OCI-LY1 (cell line): ENCODE data around the gene NRIP1.

Source experiments
- CTCF ChIP-seq: fragments of 200-600 bp; sonication (generic), shearing (Covaris generic); IDR thresholded peaks from 2 replicates; pipeline ENCODE4 v1.5.1; 2017; ENCODE audit warnings: mild to moderate bottlenecking, antibody characterized with exemption, low read length, moderate library complexity, mixed read lengths
- EZH2 ChIP-seq: fragments of 200-600 bp; sonication (generic), shearing (Covaris generic); IDR thresholded peaks from 2 replicates; pipeline ENCODE4 v1.8.0; 2017; ENCODE audit warnings: borderline replicate concordance, mixed run types, mild to moderate bottlenecking, antibody characterized with exemption, low read length, moderate library complexity, mixed read lengths

GRCh38 chr21:14979264-14979663 lies 85.5 kb downstream of the NRIP1 start:
- TF ChIP-seq CTCF (no peak), EZH2 (no peak)
